Chondrocyte (in vitro differentiated cells): ENCODE results near the gene PFKFB3. TPM values are rescaled to one million over a fixed set of nuclear protein-coding genes. Genes with fewer than 3 reads are reported as not detected.

Source experiments
- DNase-seq: peaks from one replicate; pipeline ENCODE4 v3.0.0; 2021; ENCODE audit warnings: mixed read lengths, low spot score
- H3K27ac Mint-ChIP-seq: one replicate; pipeline ENCODE4 v1.8.0; 2021; ENCODE audit warnings: mild to moderate bottlenecking, moderate library complexity, mixed read lengths; ENCODE audit not compliant: unreplicated experiment
- H3K27me3 Mint-ChIP-seq: 2 replicates; pipeline ENCODE4 v1.8.0; 2021; ENCODE audit warnings: low read depth, mixed read lengths
- H3K36me3 Mint-ChIP-seq: 2 replicates; pipeline ENCODE4 v1.8.0; 2021; ENCODE audit warnings: low read depth, mixed read lengths
- H3K4me1 Mint-ChIP-seq: 2 replicates; pipeline ENCODE4 v1.8.0; 2021; ENCODE audit warnings: low read depth, mild to moderate bottlenecking, mixed read lengths
- H3K4me3 Mint-ChIP-seq: one replicate; pipeline ENCODE4 v1.8.0; 2021; ENCODE audit warnings: mild to moderate bottlenecking, moderate library complexity, mixed read lengths; ENCODE audit not compliant: unreplicated experiment
- H3K9me3 Mint-ChIP-seq: 2 replicates; pipeline ENCODE4 v1.8.0; 2021; ENCODE audit warnings: low read depth, mixed read lengths
- total RNA-seq: library from RNA; stranded (reverse); gene quantifications from 3 replicates; pipeline ENCODE4 v1.2.1, GENCODE V29; 2021
- TF ChIP-seq, protein P1 (sequence below): fragments of 200-600 bp; sonication (generic); IDR thresholded peaks from 2 replicates; pipeline ENCODE4 v1.5.0; 2021; ENCODE audit warnings: antibody characterized with exemption, mild to moderate bottlenecking, moderate library complexity

PFKFB3 gene
- total RNA-seq, 1 donor from 2014 or later, result 46.5 TPM

DNA sequence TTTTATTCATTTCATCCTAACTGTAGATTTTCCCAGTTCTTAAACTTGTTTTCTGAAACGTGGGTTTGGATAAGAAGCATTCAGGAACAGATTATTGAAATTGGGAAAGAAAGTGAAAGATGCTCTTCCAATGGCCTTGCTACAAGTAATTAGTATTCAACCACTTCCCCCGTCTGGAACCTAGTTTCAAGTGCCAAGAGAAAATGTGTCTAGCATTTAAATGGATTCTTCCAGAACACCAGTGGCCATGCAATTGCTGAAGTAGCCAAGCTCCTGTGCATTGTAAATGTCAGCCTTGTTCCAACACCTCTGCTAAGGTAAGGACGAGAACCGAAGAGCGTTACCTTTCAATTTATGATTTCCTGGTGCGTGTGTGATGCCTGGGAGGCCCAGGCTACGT lies 68.2 kb downstream of the PFKFB3 start:
- Mint-ChIP-seq H3K27ac (no peak overlapping the region), H3K4me3 (no peak overlapping the region), H3K27me3 (no peaks in the 10 kb centered on the region), H3K4me1 (peaks cover 12% of the 10 kb centered on the region), H3K9me3 (peaks cover 3% of the 10 kb centered on the region), H3K36me3 (no peaks in the 10 kb centered on the region)
- DNase-seq, result no peak
- TF ChIP-seq, protein P1, sequence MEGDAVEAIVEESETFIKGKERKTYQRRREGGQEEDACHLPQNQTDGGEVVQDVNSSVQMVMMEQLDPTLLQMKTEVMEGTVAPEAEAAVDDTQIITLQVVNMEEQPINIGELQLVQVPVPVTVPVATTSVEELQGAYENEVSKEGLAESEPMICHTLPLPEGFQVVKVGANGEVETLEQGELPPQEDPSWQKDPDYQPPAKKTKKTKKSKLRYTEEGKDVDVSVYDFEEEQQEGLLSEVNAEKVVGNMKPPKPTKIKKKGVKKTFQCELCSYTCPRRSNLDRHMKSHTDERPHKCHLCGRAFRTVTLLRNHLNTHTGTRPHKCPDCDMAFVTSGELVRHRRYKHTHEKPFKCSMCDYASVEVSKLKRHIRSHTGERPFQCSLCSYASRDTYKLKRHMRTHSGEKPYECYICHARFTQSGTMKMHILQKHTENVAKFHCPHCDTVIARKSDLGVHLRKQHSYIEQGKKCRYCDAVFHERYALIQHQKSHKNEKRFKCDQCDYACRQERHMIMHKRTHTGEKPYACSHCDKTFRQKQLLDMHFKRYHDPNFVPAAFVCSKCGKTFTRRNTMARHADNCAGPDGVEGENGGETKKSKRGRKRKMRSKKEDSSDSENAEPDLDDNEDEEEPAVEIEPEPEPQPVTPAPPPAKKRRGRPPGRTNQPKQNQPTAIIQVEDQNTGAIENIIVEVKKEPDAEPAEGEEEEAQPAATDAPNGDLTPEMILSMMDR, result no peak

DNA sequence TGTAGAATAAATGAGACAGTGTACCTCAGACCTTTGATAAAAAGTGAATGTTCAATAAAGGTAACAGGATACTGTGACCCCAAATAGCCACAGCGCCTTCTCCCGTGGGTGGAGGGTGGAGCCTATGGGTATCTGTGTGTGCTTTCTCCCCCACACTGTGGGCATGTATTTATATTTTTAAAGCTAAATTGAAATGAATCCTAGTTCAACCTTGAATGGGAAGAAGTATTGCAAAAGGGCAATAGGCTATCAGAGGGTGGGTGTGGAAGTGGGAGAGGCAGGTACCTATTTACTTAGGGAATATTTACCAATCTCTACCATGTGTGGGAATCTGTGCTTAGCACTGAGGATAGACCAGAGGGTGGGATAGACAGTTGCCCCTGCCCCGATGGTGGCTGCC lies 68.9 kb downstream of the PFKFB3 start:
- H3K27ac Mint-ChIP-seq, result no peak overlapping the region
- peaks cover 3% of the 10 kb centered on the region for H3K9me3 Mint-ChIP-seq
- no peak overlapping the region for H3K4me3 Mint-ChIP-seq
- H3K4me1 Mint-ChIP-seq, result peaks cover 13% of the 10 kb centered on the region
- H3K36me3 Mint-ChIP-seq, result no peaks in the 10 kb centered on the region
- no peak for DNase-seq
- no peaks in the 10 kb centered on the region for H3K27me3 Mint-ChIP-seq
- TF ChIP-seq, protein P1, result no peak

DNA sequence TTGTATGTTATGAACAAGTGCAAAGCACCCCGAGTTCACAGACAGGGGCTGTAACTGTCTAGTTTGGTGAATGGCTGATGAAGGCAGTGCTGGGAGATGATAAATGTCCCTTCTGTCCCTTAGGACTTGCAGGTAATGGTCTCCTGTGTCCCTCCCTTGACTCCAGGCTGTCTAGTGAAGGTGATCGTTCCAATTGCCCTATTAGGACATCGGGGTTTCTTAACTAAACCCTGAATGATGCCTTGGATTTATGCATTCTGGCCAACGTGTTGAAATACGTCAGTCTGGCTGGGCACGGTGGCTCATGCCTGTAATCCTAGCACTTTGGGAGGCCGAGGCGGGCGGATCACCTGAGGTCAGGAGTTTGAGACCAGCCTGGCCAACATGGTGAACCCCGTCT lies 69.4 kb downstream of the PFKFB3 start:
- Mint-ChIP-seq H3K4me1 (peaks cover 13% of the 10 kb centered on the region), H3K4me3 (no peak overlapping the region), H3K36me3 (no peaks in the 10 kb centered on the region), H3K27ac (no peak overlapping the region), H3K27me3 (no peaks in the 10 kb centered on the region), H3K9me3 (peaks cover 3% of the 10 kb centered on the region)
- TF ChIP-seq, protein P1, result no peak
- no peak for DNase-seq

DNA sequence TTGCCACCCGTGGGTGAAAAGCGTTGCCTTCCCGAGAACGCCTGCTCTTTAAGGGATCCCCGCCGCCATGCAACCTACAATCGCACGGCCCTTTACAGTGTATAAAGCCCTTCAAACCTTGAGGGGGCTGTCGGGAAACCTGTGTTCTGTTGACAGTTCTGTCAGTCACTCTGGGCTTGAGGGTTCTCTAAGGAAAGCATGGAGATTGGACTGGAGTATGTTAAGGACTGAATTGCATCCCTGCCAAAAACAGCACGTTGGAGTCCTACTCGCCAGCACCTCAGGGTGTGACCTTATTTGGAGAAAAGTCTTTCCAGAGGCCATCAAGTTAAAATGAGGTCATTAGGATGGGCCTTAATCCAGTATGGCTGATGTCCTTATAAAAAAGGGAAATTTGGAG lies 70.6 kb downstream of the PFKFB3 start:
- Mint-ChIP-seq H3K27me3 (no peaks in the 10 kb centered on the region), H3K36me3 (no peaks in the 10 kb centered on the region), H3K9me3 (peaks cover 3% of the 10 kb centered on the region), H3K27ac (peak overlapping the region; percentile 22), H3K4me1 (peaks cover 13% of the 10 kb centered on the region), H3K4me3 (no peak overlapping the region)
- TF ChIP-seq, protein P1, result no peak
- no peak for DNase-seq

DNA sequence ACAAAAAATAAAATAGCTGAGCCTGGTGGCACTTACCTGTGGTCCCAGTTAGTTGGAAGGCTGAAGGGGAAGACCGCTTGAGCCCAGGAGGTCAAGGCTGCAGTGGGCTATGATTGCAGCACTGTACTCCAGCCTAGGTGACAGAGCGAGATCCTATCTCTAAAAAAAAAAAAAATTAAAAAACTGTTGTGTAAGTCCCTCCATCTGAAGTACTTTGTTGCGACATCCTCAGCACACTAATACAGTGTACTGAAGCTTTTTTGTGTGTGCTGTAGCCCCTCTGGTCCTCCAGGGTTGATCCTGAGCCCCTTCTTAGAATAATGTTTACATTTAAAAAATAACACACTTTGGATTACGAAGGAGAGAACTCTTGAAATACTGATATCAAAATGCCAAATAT lies 71.3 kb downstream of the PFKFB3 start:
- TF ChIP-seq, protein P1, result no peak
- no peak overlapping the region for H3K4me3 Mint-ChIP-seq
- H3K4me1 Mint-ChIP-seq, result peaks cover 18% of the 10 kb centered on the region
- no peak for DNase-seq
- no peaks in the 10 kb centered on the region for H3K27me3 Mint-ChIP-seq
- no peak overlapping the region for H3K27ac Mint-ChIP-seq
- H3K9me3 Mint-ChIP-seq, result peaks cover 3% of the 10 kb centered on the region
- no peaks in the 10 kb centered on the region for H3K36me3 Mint-ChIP-seq
